ENCODE data around the gene KCNAB1. TPM values are rescaled to one million over a fixed set of nuclear protein-coding genes. Genes with fewer than 3 reads are reported as not detected.

The KCNAB1 gene
- total and polyA plus RNA-seq, 12 donors: 1.4 to 5.0 (median 2.5) TPM

DNA sequence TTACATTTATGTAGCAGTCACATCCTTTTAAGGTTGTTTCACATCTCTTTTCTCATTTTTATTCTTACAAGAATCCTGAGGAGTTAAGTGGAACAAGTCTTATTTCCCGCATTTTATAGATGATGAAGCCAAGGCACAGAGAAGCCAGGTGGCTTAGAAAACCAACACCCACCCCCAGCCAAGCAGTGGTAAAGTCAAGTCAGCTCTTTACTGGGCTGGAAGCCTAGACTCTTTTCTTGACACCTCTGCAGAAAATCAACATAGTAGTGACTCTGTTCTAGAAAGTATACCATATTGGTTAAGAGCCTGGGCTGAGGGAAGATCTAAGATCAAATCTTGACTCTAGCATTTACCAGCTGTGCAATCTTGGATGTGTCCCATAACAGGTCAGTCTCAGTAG lies 195.7 kb downstream of the KCNAB1 start:
- Histone ChIP-seq H3K4me3 (no peak overlapping the region), H3K9me3 (no peaks in the 10 kb centered on the region), H3K4me1 (peaks cover 0 to 8% (median 0%) of the 10 kb centered on the region in 9 donors), H3K27ac (no peak overlapping the region), H3K27me3 (no peaks in the 10 kb centered on the region), H3K36me3 (no peaks in the 10 kb centered on the region)
- ATAC-seq (no peak), DNase-seq (no peak)
- no peak for TF ChIP-seq CTCF (IDR thresholded peaks at IDR 0.05)
- intact Hi-C loops (cut with DNase I): no loop called here
- WGBS, 2 donors: 93 to 98% methylated on average over 1 of the region's 1 CpG

DNA sequence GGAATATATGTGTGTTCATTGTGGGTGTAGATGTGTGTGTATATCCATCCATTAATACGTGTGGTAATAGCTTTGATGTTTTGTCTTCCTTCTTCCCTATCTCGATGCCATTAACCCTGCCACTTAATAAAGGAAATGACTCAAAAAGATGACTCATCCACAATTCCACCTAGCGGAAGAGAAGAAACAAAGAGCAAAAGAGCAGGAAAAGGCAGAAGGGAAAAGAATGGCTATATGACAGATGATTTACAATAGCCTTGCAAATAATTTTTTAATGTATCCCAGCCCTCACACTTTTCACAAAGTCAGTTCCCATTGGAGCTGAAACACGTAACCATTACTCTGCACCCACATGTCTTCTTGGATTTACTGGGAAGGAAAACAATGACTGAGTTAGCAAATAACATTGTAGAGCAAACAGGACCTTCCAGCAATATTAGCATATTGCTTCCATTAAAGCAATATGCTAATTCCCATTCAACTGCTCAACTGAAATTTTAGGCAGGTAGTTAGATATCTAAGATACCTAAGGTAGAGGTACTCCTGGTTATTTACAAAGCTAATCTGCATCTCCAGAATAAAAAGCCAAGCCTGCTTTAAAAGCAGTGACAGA lies 197.2 kb downstream of the KCNAB1 start:
- no peaks in the 10 kb centered on the region for H3K9me3 ChIP-seq
- TF ChIP-seq CTCF (IDR thresholded peaks at IDR 0.05): no peak
- peaks cover 0 to 8% (median 0%) of the 10 kb centered on the region in 9 donors for H3K4me1 ChIP-seq
- intact Hi-C loops (cut with DNase I): no loop called here
- no peak overlapping the region for H3K4me3 ChIP-seq
- no peak for ATAC-seq
- H3K36me3 ChIP-seq: no peaks in the 10 kb centered on the region
- WGBS, 2 donors: 60 to 71% methylated on average over 4 of the region's 4 CpGs
- H3K27ac ChIP-seq: no peak overlapping the region
- no peak for DNase-seq
- no peaks in the 10 kb centered on the region for H3K27me3 ChIP-seq

GRCh38 chr3:156321945-156322344 lies 201.6 kb downstream of the KCNAB1 start:
- no peak overlapping the region for H3K4me3 ChIP-seq
- intact Hi-C loops (cut with DNase I): no loop called here
- no peak overlapping the region for H3K27ac ChIP-seq
- H3K9me3 ChIP-seq: no peaks in the 10 kb centered on the region
- no peak for TF ChIP-seq CTCF (IDR thresholded peaks at IDR 0.05)
- peaks cover 0 to 8% (median 0%) of the 10 kb centered on the region in 9 donors for H3K4me1 ChIP-seq
- H3K36me3 ChIP-seq: no peaks in the 10 kb centered on the region
- ATAC-seq (no peak), DNase-seq (no peak)
- WGBS, 2 donors: 67 to 73% methylated on average over 4 of the region's 4 CpGs
- no peaks in the 10 kb centered on the region for H3K27me3 ChIP-seq

- 71 to 75% methylated on average over 3 of the region's 3 CpGs for WGBS, 2 donors
- ATAC-seq (no peak), DNase-seq (no peak)
- H3K4me3 ChIP-seq: no peak overlapping the region
- peaks cover 0 to 4% (median 0%) of the 10 kb centered on the region in 9 donors for H3K4me1 ChIP-seq
- no peaks in the 10 kb centered on the region for H3K36me3 ChIP-seq
- no peaks in the 10 kb centered on the region for H3K9me3 ChIP-seq
- intact Hi-C loops (cut with DNase I): no loop called here
- no peak overlapping the region for H3K27ac ChIP-seq
- no peak for TF ChIP-seq CTCF (IDR thresholded peaks at IDR 0.05)
- H3K27me3 ChIP-seq: no peaks in the 10 kb centered on the region
Observed at GRCh38 chr3:156323466-156323865, 203.1 kb downstream of the KCNAB1 start.
